Right atrium auricular region (tissue), 2 donors: ENCODE measurements around the gene SLAMF8. TPM values are rescaled to one million over a fixed set of nuclear protein-coding genes. Genes with fewer than 3 reads are reported as not detected.

Experiments
- DNase-seq: peaks from one replicate; pipeline ENCODE4 v3.0.0-alpha.2; 2019; ENCODE audit warnings: low spot score
- H3K27ac ChIP-seq, 2 donors: fragments of 200-600 bp; sonication (generic); 1 replicate in 1 of 2; 2 replicates in 1 of 2; pipeline ENCODE4 v1.5.1; 2016 to 2019
- H3K27me3 ChIP-seq, 2 donors: fragments of 200-600 bp; sonication (generic); one replicate each; pipeline versions ENCODE4 v1.5.1 to v1.6.0; 2017 to 2019
- H3K36me3 ChIP-seq: fragments of 200-600 bp; sonication (generic); one replicate; pipeline ENCODE4 v1.5.1; 2016
- H3K4me1 ChIP-seq, 2 donors: fragments of 200-600 bp; sonication (generic); one replicate each; pipeline versions ENCODE4 v1.5.1 to v1.6.0; 2017 to 2019
- H3K4me3 ChIP-seq, 2 donors: fragments of 200-600 bp; sonication (generic); 1 replicate in 1 of 2; 2 replicates in 1 of 2; pipeline ENCODE4 v1.5.1; 2017 to 2019; ENCODE audit warnings: mild to moderate bottlenecking in 1 of 2, moderate library complexity in 1 of 2
- H3K9me3 ChIP-seq, 2 donors: fragments of 200-600 bp; sonication (generic); one replicate each; pipeline ENCODE4 v1.5.1; 2019
- total RNA-seq, 2 donors: library from RNA; depleted of rRNA; stranded (reverse); fragments of >200 nt; gene quantifications; one replicate each; pipeline ENCODE4 v1.1.0, GENCODE V29; 2016
- TF ChIP-seq, protein P1 (sequence below), 2 donors: fragments of 200-600 bp; sonication (generic); IDR thresholded peaks; one replicate each; pipeline ENCODE4 v1.5.1; 2019; ENCODE audit warnings: antibody characterized with exemption in 2 of 2

The SLAMF8 gene
- total RNA-seq, 2 donors from 2014 or later: 1.0 to 4.2 TPM

DNA sequence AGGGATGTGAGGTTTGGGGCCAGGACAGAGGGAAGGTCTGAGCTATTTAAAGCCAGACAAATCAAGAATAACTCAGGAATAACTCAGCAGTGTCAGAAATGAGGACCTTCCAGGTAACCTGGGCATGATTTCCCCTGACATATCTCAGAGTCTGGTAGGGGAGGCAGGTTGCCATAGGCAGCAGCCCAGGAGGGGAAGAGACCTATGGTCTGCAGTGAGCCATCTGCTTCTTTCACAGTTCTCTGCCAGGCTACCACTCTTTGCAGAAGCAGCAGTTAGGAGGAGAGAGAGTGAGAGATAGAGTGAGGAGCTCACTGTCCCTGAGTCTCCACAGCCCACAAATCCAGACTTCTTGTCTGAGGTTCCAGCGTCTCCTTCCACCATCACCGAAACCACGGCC, 42.1 kb downstream of the SLAMF8 start:
- TF ChIP-seq, protein P1, sequence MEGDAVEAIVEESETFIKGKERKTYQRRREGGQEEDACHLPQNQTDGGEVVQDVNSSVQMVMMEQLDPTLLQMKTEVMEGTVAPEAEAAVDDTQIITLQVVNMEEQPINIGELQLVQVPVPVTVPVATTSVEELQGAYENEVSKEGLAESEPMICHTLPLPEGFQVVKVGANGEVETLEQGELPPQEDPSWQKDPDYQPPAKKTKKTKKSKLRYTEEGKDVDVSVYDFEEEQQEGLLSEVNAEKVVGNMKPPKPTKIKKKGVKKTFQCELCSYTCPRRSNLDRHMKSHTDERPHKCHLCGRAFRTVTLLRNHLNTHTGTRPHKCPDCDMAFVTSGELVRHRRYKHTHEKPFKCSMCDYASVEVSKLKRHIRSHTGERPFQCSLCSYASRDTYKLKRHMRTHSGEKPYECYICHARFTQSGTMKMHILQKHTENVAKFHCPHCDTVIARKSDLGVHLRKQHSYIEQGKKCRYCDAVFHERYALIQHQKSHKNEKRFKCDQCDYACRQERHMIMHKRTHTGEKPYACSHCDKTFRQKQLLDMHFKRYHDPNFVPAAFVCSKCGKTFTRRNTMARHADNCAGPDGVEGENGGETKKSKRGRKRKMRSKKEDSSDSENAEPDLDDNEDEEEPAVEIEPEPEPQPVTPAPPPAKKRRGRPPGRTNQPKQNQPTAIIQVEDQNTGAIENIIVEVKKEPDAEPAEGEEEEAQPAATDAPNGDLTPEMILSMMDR (IDR thresholded peaks at IDR 0.05): no peak
- no peak for DNase-seq
- H3K4me3 ChIP-seq: no peak overlapping the region
- H3K27me3 ChIP-seq: no peaks in the 10 kb centered on the region
- no peak overlapping the region for H3K27ac ChIP-seq
- no peaks in the 10 kb centered on the region for H3K36me3 ChIP-seq
- peaks cover 0 to 16% of the 10 kb centered on the region in 2 donors for H3K4me1 ChIP-seq
- H3K9me3 ChIP-seq: no peaks in the 10 kb centered on the region

DNA sequence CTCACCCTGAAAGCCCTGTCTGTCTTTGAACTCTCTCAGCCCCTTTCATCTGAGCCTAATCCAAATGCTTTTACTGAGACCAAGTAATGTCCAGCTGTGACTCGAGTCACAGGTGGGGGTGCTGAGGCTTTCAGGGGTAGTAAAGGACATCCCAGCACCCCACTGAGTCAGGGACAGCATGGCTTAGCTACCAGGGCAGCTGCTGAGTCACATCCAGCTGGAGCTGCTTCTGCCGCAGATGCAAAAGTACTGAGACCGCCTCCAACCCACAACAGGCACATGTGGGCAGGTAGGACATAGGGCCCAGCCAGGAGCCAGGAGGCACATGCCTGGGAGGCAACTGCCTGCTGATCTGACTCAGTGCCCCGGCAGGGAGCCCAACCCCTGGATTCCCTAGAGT, 42.5 kb downstream of the SLAMF8 start:
- TF ChIP-seq, protein P1 (IDR thresholded peaks at IDR 0.05): no peak
- Histone ChIP-seq H3K9me3 (no peaks in the 10 kb centered on the region), H3K4me3 (no peak overlapping the region)

DNA sequence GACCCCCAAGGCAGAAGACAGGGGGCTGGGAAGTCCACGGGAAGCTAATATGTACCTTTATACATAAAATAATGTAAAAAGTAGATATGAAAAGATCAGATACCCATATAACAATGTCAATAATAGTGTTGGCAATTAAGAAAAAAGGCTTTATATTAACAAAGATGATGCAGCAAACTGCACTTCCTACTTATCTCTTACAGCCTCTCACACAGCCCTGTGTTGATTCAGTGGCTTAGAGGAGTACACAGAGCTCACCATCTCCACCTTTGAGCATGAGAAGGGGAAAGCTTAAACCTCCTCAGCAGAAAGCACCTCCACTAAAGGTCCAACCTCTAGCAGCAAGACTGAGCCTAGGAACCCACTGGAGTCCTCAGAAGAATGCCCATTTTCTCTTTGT, 42.9 kb downstream of the SLAMF8 start:
- Histone ChIP-seq H3K27ac (no peak overlapping the region), H3K4me3 (no peak overlapping the region), H3K36me3 (no peaks in the 10 kb centered on the region), H3K4me1 (peaks cover 0 to 16% of the 10 kb centered on the region in 2 donors), H3K9me3 (no peaks in the 10 kb centered on the region), H3K27me3 (no peaks in the 10 kb centered on the region)
- DNase-seq: no peak
- TF ChIP-seq, protein P1 (IDR thresholded peaks at IDR 0.05): no peak

More for the DNA sequence above, 42.5 kb downstream of the SLAMF8 start:
- no peak for DNase-seq
- H3K36me3 ChIP-seq: no peaks in the 10 kb centered on the region
- no peak overlapping the region for H3K27ac ChIP-seq
- no peaks in the 10 kb centered on the region for H3K27me3 ChIP-seq
- peaks cover 0 to 16% of the 10 kb centered on the region in 2 donors for H3K4me1 ChIP-seq

DNA sequence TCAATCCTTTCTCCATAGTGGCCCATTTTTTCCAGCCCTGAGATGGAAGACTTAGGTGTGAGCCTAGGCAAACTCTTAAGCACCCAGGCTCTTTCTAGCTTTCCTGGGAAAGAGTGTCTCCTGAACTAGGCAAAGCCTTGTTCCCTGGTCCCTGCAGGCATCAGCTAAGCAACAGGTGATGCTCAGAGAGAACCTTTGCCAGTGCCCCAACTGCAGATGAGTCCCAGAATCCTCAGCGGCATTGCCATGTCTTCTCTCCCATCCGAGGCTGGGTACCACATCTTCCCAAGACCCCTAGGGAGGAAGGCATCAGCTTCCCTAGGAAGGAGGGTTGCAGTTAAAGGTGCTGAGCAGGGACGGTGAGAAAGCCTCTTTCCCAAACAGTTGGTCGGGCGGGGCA, 44.0 kb downstream of the SLAMF8 start:
- no peaks in the 10 kb centered on the region for H3K36me3 ChIP-seq
- no peaks in the 10 kb centered on the region for H3K27me3 ChIP-seq
- no peak overlapping the region for H3K4me3 ChIP-seq
- H3K27ac ChIP-seq: no peak overlapping the region
- DNase-seq: no peak
- H3K4me1 ChIP-seq: peaks cover 0 to 16% of the 10 kb centered on the region in 2 donors
- no peaks in the 10 kb centered on the region for H3K9me3 ChIP-seq
- TF ChIP-seq, protein P1 (IDR thresholded peaks at IDR 0.05): no peak

DNA sequence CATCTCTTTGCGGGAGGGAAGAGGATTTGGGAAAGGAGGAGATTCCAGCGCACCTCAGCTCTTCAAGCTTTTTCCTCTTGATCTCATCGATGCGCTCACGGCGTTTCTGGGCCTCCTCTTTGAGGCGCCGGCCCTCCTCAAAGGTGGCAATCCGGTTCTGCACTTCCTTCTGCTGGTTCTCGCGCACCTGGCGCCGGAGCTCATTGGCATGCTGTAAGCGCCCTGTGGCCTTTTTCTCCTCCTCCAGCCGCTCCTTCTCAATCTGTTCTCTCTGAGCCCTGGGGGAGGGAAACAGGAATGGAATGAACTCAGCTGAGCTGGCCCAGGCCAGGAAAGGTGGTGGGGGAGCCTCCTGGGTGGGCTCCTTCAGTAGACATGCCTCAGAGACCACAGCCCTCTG, 46.2 kb downstream of the SLAMF8 start:
- DNase-seq: no peak
- TF ChIP-seq, protein P1 (IDR thresholded peaks at IDR 0.05): no peak
- Histone ChIP-seq H3K9me3 (no peaks in the 10 kb centered on the region), H3K27ac (no peak overlapping the region), H3K4me1 (peaks cover 0 to 8% of the 10 kb centered on the region in 2 donors), H3K27me3 (no peaks in the 10 kb centered on the region), H3K4me3 (no peak overlapping the region), H3K36me3 (no peaks in the 10 kb centered on the region)

DNA sequence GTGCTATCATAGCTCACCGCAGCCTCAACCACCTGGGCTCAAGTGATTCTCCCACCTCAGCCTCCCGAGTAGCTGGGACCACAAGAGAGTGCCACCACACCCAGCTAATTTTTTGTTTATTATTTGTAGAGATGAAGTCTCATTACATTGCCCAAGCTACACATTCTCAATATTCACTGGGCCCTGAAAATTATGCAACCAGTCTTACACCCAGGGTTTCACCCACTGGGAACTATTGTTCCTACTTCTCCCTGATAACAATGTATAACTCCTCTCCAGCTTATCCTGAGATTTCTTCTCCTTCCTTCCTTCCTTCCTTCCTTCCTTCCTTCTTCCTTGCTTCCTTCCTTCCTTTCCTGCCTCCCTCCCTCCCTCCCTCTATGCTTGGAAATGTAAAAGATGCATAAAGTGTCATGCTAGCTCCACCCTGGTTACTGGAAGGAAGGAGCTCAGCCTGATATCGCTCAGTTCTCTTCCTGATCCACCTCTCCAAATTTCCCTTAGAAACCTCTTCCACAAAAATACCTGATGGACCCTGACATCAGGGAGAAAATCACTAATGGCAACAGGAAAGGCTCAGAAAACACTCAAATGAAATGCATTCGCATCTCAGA, 47.0 kb downstream of the SLAMF8 start:
- Histone ChIP-seq H3K4me1 (peaks cover 0 to 4% of the 10 kb centered on the region in 2 donors), H3K4me3 (no peak overlapping the region), H3K36me3 (no peaks in the 10 kb centered on the region), H3K27me3 (no peaks in the 10 kb centered on the region), H3K27ac (no peak overlapping the region), H3K9me3 (no peaks in the 10 kb centered on the region)
- TF ChIP-seq, protein P1 (IDR thresholded peaks at IDR 0.05): no peak
- DNase-seq: no peak
